Hepatic stellate cell (primary cell): Measurements from ENCODE around the gene LRMDA.
A peak's percentile ranks its signal among the peaks of the same experiment; 100 is the strongest.

Source experiments
- DNase-seq: peaks from one replicate; pipeline ENCODE4 v3.0.0; 2011; ENCODE audit warnings: low spot score

The LRMDA gene

DNA sequence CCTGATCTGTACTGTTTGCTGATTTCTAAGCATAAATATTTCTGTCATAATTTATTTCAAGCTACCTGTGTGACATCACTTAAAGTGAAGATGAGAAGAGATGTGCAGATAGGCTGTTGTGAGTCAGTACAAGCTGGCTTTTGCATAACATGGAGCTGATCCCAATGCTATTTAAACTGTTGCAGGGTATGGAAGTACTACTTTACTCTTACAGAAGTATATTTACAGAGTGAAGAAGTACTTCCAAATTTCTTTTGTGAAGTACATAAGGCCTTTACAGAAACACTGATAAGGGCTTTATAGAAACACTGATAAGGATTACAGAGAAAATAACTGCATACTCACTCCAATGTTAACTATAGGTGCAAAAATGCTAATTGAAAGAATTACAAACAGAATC is 911.6 kb downstream of the LRMDA start:
- no peak for DNase-seq

GRCh38 chr10:76347832-76348231 is 916.4 kb downstream of the LRMDA start:
- no peak for DNase-seq

DNA sequence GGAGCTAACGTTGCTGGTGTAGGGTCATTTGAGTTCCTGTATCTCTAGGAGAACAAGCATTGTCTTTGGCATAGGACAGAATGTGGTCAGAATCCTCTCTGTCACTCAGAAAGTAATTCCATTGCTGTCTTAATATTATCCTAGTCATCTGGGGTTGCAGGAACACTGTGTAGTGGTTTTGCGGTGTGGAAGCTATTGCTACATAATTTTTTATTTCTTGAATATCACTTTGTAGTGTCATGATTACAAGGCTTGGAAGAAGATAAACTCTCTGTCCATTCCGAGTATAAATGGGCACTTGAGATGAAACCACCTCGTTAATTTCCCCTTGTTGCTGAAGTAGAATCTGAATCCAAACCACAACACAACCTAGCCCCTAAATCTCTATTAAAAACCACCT is 919.2 kb downstream of the LRMDA start:
- DNase-seq = no peak

DNA sequence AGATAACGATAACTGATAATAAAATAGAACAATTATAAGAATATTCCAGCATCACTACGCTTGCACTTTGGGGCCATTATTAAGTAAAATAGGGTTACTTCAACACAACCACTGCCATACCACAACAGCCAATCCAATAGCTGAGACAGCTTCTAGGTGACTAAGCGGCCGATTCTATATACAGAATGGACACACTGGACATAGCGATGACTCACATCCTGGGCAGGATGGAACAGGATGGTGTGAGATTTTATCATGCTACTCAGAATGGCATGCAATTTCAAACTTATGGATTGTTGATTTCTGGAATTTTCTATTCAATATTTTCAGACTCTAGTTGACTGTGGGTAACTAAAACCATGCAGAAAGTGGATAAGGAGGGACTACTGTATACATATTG is 920.9 kb downstream of the LRMDA start:
- DNase-seq = peak; percentile 61

DNA sequence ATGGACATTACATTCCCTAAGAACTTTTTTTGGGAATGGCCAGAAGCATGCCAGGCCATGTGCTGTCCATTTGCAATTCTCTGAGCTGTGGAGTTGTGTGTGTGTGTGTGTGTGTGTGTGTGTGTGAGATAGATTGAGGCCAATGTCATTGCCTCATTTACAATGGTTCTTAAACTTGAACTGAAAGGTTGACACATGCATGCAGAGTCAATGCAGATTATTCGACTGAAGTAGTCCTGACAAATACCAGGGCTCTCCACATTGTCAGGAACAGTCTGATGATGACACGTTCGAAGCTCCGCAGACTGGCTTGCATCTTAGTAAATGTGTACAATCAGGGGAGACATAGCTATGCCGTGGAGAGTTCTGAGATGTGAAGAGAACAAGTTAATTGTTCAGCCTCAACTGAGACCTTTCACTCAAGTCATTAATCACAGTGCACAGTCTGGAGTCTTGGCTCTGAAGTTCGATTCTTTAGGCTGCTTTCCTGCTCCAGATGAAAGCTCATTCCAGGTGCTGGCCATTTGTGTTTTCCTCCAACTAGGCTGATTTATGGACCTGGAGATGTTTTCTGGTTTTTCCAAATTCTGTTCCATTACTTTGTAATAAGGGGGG is 921.9 kb downstream of the LRMDA start:
- no peak for DNase-seq

DNA sequence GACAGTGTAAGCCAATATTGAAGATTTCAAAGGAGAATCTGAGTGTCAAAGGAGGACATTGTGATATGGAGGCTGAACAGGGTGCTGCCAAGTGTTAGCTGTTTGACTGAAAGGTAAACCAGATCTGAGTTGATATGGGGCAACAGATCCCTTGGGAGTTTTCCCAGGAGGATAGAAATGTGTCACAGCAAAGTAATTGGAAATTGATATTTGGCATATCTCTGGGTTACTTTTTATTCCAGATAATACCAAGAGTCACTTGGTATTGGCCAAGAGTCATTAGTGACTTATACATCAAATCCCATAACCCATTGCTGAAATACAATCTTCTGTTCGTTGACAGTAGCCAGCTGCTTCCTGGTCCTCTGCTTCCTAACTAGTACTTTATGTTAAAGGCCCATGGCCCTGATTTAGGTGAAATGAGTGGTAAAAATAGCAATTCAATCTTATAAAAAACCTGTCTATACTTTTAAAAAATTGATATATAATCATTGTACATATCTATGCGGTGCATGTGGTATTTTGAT is 922.9 kb downstream of the LRMDA start:
- no peak for DNase-seq

DNA sequence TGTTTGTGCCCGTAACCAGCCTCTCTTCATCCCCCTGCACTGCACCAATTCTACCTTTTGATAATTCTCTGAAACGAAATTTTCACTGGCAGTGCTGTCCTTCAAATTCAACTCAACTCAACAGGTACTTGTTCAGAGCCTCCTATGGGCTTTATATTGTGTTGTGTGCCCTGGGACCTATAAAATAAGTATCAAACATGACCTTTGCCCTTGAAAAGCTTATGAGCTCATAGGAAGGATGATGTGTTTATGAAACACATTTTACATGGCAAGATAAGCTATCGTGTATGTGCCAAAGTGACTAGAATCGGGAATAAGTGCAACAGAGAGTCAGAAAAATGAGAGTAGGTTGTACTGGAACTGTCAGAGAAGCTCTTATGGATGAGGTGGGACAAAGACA is 923.5 kb downstream of the LRMDA start:
- DNase-seq = no peak

- no peak for DNase-seq
These were observed 925.1 kb downstream of the LRMDA start for GRCh38 chr10:76356557-76356956.

DNA sequence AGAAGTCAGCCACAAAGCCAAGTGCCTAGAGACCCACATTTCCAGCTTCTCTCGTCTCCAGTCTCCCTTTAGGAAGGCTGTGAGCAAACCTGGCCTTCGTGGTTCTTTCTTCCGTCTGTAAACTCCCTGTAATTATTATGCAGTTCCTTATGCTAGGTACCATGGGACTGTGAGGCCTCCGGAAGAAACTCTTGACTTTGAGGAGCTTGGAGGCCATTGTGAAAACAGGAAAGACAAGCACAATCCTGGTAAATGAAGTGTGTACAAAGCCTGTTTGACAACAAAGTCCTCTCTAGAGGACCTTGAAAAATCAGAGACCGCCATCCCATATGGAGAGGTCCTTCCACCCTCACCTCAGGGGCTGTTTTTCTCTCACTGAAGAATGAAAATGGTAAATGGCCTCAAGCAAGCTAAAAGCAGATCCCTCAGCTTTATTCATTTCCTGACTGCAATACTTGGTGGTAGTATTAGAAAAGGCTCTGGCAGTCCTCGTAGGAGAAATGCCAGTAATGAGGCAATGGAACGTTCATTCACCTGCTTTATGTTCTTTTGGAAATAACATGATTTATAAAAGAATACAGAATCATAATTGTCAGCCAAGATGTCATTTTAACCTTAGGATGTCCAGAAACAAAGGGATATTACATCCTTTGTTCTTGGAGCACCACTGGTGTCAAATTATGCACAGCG is 926.4 kb downstream of the LRMDA start:
- no peak for DNase-seq

- no peak for DNase-seq
These were observed 927.4 kb downstream of the LRMDA start for GRCh38 chr10:76358743-76359395.

DNA sequence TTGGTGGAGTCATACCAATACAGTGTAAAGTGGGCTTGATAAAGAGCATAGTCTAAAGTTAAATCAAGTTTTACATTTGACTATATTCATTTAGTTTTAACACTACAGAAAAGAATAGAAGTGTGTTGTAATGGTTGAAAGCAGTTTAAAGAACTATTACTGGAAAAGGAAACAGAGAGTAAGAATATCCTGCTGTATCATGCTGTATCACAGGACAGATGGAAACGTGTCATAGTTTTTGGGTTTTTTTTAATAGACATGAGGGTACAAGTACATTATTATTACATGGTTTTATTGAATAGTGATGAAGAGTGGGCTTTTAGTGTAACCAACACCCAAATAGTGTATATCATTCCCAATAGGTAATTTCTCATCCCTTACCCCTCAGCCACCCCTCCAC is 944.3 kb downstream of the LRMDA start:
- DNase-seq = no peak

GRCh38 chr10:76382381-76382851 is 951.0 kb downstream of the LRMDA start:
- DNase-seq = peak; percentile 26

DNA sequence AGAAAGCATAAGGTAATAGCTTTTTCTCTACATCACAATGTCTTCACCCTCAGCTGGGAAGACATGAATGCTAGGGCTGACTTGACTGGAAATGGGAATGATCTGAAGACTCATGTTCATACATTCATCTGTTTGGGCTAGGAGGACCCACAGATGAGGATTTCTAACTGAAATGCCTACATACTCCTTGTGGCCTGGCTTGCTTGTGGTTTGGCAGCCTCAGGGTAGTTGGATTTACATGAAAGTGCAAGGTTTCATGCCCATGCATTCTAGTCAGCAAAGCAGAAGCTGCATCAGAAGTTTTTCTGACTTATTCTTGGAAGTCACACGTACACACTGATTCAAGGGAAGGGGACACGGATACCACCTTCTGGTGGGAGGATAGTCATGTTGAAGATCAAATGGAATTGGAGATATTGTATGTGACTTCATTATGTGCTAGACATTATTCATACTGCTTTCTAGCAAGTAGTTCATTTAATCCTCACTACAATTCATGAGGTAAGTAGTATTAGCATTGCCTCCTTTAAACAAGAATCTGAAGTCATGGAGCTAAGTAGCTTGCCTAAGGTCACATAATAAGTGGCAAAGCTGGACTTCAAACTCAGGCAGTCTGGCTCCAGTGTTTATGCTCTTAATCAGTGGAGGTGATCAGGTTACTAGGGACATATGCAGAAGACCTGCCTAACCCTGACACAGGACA is 957.0 kb downstream of the LRMDA start:
- no peak for DNase-seq

DNA sequence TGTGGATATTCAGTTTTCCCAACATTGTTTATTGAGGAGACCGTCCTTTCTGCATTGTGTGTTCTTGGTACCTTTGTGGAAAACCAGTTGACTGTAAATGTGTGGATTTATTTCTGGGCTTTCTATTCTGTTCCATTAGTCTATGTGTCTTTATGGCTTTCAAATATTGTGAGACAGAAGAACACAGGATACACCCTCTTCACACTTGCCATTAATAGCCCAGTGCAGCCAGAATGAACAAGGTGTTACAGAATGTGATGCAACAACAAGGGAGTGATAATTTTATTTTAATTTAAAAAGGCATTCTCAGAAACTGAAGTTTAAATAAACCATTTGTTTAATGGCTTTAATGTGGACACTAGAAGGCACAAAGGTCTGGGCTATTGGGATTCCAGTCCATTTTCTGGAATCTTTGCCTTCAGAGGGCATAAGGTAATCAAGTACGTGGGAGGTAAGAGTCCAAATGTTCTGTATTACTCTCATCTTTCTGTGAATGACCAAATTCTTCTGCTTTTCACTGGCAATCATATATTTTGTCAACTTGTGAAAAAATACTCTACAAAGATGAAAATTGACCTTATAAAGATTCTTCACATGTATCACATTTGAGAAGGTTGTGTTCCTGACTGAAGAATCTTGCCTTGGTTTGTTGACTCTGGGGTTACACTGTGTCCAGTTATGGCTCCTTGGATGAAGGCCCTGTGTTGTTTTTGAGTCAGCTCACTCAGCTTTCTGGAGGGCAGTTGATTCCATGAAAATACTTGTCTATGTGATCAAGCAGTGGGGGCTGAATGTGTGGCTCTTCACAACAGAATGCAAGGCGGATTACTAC is 962.7 kb downstream of the LRMDA start:
- DNase-seq = no peak

DNA sequence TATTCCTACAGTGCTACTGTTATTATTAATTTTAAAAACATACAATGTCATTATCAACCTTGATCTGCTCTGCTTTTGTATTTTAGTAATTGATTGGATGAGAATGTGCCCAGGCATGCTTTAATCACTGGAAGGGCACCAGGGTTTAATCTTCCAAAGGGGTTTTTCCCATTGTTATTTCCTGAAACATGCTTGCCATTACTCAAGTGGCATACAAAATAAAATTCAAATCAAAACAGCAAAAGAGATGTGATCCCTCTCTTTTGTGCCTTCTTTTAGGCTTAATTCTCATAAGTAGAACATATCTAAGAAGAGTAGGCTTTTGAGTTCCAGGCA is 963.3 kb downstream of the LRMDA start:
- DNase-seq = no peak

GRCh38 chr10:76395251-76395650 is 963.8 kb downstream of the LRMDA start:
- DNase-seq = no peak

- no peak for DNase-seq
These were observed 964.7 kb downstream of the LRMDA start for GRCh38 chr10:76396134-76396533.

DNA sequence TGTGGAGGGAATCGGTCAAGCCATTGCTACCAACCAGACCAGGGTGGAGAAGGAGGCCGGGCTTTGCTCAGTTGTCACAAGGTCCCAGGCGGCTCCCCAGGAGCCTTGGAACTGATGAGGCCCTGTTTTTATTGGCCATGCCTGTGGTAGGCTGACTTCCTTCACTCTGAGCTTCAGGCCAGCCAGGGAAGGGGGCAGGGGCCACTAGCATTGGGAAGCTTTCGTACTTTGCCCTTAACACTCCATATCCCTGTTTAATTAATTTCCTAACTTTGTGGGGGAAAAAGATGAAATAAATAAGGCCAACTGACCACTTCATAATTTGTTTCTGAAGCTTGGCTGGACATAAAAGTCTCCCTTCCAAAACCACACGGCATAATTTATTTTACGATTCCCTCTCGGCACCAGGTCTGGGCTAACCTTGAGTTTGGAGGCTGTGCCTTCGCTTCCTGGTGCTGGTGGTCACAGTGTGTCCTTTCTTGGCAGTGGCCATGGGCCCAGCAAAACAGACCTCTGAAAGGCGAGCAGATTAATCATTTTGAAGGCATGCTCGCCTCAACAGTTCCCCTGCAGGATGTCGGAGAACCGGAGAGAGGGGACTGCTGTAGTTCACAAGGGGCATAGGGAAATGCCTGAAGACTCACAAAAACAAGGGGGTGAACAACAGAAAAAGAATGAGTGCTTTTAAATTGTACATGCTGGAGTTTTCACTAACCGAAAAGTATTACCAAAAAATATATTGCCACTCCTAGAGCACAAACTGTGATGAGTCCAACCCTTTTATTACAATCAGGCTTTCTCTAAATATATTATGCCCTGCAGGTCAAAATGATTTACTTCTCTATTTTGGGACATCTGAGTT is 966.0 kb downstream of the LRMDA start:
- peak; percentile 27 for DNase-seq

DNA sequence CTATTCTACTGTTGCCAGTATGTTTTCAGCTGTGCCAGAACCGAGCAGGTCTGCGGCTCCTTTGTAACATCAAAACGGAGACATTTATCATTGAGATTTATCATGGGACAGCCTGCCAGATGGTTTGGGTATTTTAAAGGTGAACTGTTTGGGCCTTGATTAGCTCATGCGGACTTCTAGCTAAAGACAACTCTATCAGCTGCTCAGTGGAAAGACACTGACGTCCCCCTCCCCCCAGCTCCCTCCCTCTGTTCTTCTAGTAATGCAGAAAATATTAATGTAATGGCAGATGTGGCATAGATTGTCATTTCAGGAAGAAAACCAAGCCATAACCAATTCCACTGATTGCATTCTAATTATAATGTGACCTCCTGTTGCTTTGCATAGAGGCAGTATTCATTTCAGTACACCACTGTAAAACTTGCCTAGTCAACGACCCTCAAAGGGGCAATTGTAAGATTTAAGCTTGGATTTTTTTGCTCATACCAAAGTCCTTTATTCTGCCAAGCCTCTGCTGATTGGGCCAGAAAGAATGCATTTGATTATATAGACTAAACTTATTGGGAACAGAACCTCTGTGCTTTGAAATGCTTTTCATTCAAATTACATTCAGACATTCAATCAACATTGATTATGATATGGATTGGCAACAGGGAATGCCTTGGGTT is 966.8 kb downstream of the LRMDA start:
- no peak for DNase-seq

GRCh38 chr10:76399226-76399625 is 967.8 kb downstream of the LRMDA start:
- peak; percentile 29 for DNase-seq
